ENCODE results near the gene HOXB5. TPM values are rescaled to one million over a fixed set of nuclear protein-coding genes. Genes with fewer than 3 reads are reported as not detected.

Gene HOXB5
- total RNA-seq, 1 experiment from 2014 or later: not detected

DNA sequence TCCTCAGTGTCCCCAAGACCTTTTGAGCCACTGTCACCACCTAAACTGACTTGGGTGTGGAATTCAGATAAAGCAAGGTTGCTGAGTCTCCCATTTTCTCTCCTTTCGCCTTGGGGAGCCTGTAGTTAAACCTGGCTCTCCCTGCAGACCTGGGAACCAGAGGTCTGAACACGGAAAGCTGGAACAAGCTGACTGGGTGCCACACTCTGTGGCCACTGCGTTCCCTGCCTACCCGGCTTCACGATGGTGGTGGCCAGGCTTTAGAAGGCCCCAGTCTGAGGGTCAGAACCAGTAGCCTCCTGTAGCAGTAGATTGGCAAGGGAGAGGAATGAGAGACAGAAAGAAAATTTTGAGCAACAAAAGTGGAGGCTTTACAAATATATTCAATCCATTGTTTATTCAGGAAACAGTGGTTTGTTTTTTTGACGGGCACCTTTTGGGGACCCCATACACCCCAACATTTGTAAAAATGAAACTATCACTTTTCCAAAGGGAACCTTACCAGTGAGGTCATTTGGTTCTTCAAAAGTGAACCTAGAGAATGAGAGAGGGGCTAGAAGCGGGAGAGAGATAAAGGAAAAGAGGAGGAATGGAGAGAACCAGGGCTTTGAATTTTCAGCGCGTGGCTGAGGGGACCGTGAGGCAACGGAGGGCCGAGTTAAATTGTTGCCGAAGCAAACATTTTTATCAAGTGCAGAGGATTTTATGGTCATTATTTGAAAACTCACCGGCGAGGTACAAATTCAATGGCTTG is 23.3 kb upstream of the HOXB5 start:
- no peaks in the 10 kb centered on the region for H3K9me3 Mint-ChIP-seq (ENCODE audit: unreplicated experiment)
- H3K27me3 Mint-ChIP-seq (ENCODE audit: insufficient read depth, unreplicated experiment): peaks cover 65% of the 10 kb centered on the region
- H3K4me3 ChIP-seq (ENCODE audit: low read depth, low read length): no peak overlapping the region
- no TSS peak for BruUV-seq (replicated peaks)
- H3K36me3 Mint-ChIP-seq (ENCODE audit: insufficient read depth, unreplicated experiment): peaks cover 7% of the 10 kb centered on the region
- TF ChIP-seq, protein P1, sequence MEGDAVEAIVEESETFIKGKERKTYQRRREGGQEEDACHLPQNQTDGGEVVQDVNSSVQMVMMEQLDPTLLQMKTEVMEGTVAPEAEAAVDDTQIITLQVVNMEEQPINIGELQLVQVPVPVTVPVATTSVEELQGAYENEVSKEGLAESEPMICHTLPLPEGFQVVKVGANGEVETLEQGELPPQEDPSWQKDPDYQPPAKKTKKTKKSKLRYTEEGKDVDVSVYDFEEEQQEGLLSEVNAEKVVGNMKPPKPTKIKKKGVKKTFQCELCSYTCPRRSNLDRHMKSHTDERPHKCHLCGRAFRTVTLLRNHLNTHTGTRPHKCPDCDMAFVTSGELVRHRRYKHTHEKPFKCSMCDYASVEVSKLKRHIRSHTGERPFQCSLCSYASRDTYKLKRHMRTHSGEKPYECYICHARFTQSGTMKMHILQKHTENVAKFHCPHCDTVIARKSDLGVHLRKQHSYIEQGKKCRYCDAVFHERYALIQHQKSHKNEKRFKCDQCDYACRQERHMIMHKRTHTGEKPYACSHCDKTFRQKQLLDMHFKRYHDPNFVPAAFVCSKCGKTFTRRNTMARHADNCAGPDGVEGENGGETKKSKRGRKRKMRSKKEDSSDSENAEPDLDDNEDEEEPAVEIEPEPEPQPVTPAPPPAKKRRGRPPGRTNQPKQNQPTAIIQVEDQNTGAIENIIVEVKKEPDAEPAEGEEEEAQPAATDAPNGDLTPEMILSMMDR (IDR thresholded peaks at IDR 0.05; ENCODE audit: insufficient read depth in 1 of 2, low read depth in 1 of 2, low read length in 1 of 2, severe bottlenecking in 1 of 2, unreplicated experiment in 1 of 2): no peak
- H3K9me3 ChIP-seq: no peaks in the 10 kb centered on the region
- no peak overlapping the region for H3K27ac Mint-ChIP-seq (ENCODE audit: unreplicated experiment)
- ChIA-PET CTCF (interaction anchor here (0.6 to 2.3 kb wide), 12 partner anchors 7 to 437 kb away, joined by 3 to 11 read pairs (median 4); partner anchors contain the start of gene HOXB6), POLR2A (interaction anchor here (0.6 kb wide), 2 partner anchors 9 to 568 kb away, joined by 3 to 6 read pairs; partner anchors contain the start of gene HOXB9)
- H3K4me1 ChIP-seq: peaks cover 4% of the 10 kb centered on the region
- intact Hi-C loops (cut with micrococcal nuclease; ENCODE audit: unreplicated experiment): no loop called here
- peak overlapping the region; percentile 8 for H3K4me3 Mint-ChIP-seq (ENCODE audit: unreplicated experiment)
- no peaks in the 10 kb centered on the region for H3K36me3 ChIP-seq (ENCODE audit: control insufficient read depth, insufficient read depth, low read length)
- H3K4me1 Mint-ChIP-seq (ENCODE audit: low read depth, unreplicated experiment): peaks cover 43% of the 10 kb centered on the region
- DNase-seq: no peak
- H3K27me3 ChIP-seq (replicated peaks; ENCODE audit: control insufficient read depth, insufficient read depth, low read length): peaks cover 18% of the 10 kb centered on the region

DNA sequence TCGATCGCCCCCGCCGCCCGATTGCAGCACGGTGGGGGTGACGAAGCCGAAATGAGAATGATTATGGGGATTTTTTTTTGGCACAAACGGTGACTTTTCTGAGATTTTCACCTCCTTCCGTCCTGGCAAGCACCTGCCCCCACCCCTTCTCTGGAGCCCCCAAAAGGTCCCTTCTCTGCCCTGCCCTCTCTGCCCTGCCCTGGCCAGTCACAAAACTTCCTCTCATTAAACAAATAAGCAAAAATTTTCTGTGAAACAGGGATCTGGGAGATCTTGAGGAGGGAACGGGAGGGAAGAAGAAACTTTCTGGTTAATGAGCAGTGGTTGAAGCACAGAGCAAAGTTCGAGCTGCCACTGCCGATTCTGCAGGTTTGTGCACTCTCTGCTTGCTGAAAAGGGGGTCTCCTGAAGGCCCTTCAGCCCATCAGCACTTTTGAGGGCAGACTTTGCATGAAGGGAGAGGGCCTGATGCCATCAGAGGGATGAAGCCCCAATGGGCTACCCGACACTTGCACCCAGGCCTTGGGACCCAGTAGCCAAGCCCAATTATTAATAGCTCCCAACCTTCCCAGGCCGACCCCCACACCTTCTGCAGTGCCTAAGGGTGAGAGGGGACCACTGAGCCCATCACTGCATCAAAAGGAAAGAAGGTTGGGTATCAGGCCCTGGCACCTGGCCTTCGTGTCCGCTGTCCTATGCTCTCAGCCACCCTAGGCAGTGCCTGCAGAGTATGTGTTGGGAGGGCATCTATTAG is 22.6 kb upstream of the HOXB5 start:
- H3K9me3 ChIP-seq: no peaks in the 10 kb centered on the region
- no peak overlapping the region for H3K27ac Mint-ChIP-seq (ENCODE audit: unreplicated experiment)
- no TSS peak for BruUV-seq (replicated peaks)
- no peak for DNase-seq
- H3K4me3 ChIP-seq (ENCODE audit: low read depth, low read length): no peak overlapping the region
- H3K27me3 ChIP-seq (replicated peaks; ENCODE audit: control insufficient read depth, insufficient read depth, low read length): peaks cover 18% of the 10 kb centered on the region
- intact Hi-C loops (cut with micrococcal nuclease; ENCODE audit: unreplicated experiment): no loop called here
- peaks cover 8% of the 10 kb centered on the region for H3K36me3 Mint-ChIP-seq (ENCODE audit: insufficient read depth, unreplicated experiment)
- CTCF ChIA-PET: interaction anchor here (0.6 to 1.5 kb wide), 6 partner anchors 9 to 436 kb away, joined by 3 to 16 read pairs (median 3); partner anchors contain the start of gene HOXB6
- POLR2A ChIA-PET: interaction anchor here (0.6 kb wide), 1 partner anchor 10 kb away, joined by 3 read pairs; the partner anchor contains the start of gene HOXB9
- TF ChIP-seq, protein P1 (IDR thresholded peaks at IDR 0.05; ENCODE audit: insufficient read depth in 1 of 2, low read depth in 1 of 2, low read length in 1 of 2, severe bottlenecking in 1 of 2, unreplicated experiment in 1 of 2): no peak
- H3K4me1 Mint-ChIP-seq (ENCODE audit: low read depth, unreplicated experiment): peaks cover 49% of the 10 kb centered on the region
- peaks cover 4% of the 10 kb centered on the region for H3K4me1 ChIP-seq
- no peak overlapping the region for H3K4me3 Mint-ChIP-seq (ENCODE audit: unreplicated experiment)
- H3K36me3 ChIP-seq (ENCODE audit: control insufficient read depth, insufficient read depth, low read length): no peaks in the 10 kb centered on the region
- peaks cover 62% of the 10 kb centered on the region for H3K27me3 Mint-ChIP-seq (ENCODE audit: insufficient read depth, unreplicated experiment)
- no peaks in the 10 kb centered on the region for H3K9me3 Mint-ChIP-seq (ENCODE audit: unreplicated experiment)

All from Caco-2 (cell line).